Psoas muscle (tissue), 8 donors: ENCODE data around the gene HEATR5A. TPM values are rescaled to one million over a fixed set of nuclear protein-coding genes. Genes with fewer than 3 reads are reported as not detected.

ENCODE experiments used
- ATAC-seq, 4 donors: fragments of 200-7000 bp; cut with Tn5 transposase; one replicate each; pipeline ENCODE4 v1.9.1; 2020; ENCODE audit warnings: moderate library complexity in 3 of 4, mild to moderate bottlenecking in 2 of 4
- DNase-seq, 2 donors: peaks; one replicate each; pipeline ENCODE4 v3.0.0-alpha.2; 2020
- H3K27ac ChIP-seq: fragments of 200-600 bp; one replicate; pipeline ENCODE4 v1.8.0; 2022
- H3K27me3 ChIP-seq, 3 donors: fragments of 200-600 bp in 1 of 3; one replicate each; pipeline versions ENCODE4 v1.6.1 to v1.8.0; 2013 to 2022; ENCODE audit warnings: low read length in 2 of 3, mild to moderate bottlenecking in 2 of 3, moderate library complexity in 1 of 3; ENCODE audit not compliant: insufficient read depth in 3 of 3
- H3K36me3 ChIP-seq, 2 donors: fragments of 200-600 bp in 1 of 2; one replicate each; pipeline versions ENCODE4 v1.6.1 to v1.8.0; 2013 to 2022; ENCODE audit warnings: low read depth in 1 of 2, mild to moderate bottlenecking in 1 of 2, moderate library complexity in 1 of 2; ENCODE audit not compliant: insufficient read depth in 1 of 2
- H3K4me1 ChIP-seq: fragments of 200-600 bp; one replicate; pipeline ENCODE4 v1.8.0; 2022
- H3K4me3 ChIP-seq: fragments of 200-600 bp; one replicate; pipeline ENCODE4 v1.8.0; 2022; ENCODE audit warnings: mild to moderate bottlenecking
- H3K9me3 ChIP-seq: fragments of 200-600 bp; one replicate; pipeline ENCODE4 v1.8.0; 2022
- CTCF ChIP-seq: fragments of 200-600 bp; IDR thresholded peaks from one replicate; pipeline ENCODE4 v1.8.0; 2022; ENCODE audit warnings: antibody characterized with exemption
- WGBS, 3 donors: extraction: QIAGEN DNeasy Blood & Tissue Kit; methylation state at CpG; one replicate each; pipeline versions ENCODE4 v1.1.6 to v1.1.7; 2013; 5-methylcytosine and 5-hydroxymethylcytosine counted together
- intact Hi-C, 2 donors: fragments of 100-400 bp; cut with DNase I; formaldehyde crosslinking; loops; one replicate each; pipeline versions ENCODE4 v1.11.0 to v1.14.2; 2022
- polyA plus RNA-seq, 3 donors: library from polyadenylated mRNA; stranded (reverse); fragments of 200-250 nt; gene quantifications; one replicate each; pipeline ENCODE4 v1.2.3, GENCODE V29; 2013
- total RNA-seq, 4 donors: library from RNA; stranded (reverse); fragmentation: NEBNext Ultra II Directional in 2 of 4; extraction: Animal tissue kit (Norgen Biotek cat#: 25700) in 2 of 4; gene quantifications; one replicate each; pipeline versions ENCODE4 v1.2.1 to v1.2.4, GENCODE V29; 2021 to 2023
- donor health status: healthy with polysubstance abuse.
- donor health status: DM: no; HTN: no; CAD: no; lungs with moderate emphysema.
- donor health status: Bipolar disorder and iron deficiency.
- donor health status: healthy.
- donor health status: DM: yes; HTN: yes; CAD: no.
- donor health status: DM: no; HTN: no; CAD: no.
- donor health status: DM: no; HTN: no; CAD: no.
- donor health status: DM: yes; HTN: yes; CAD: no.

The HEATR5A gene
- total and polyA plus RNA-seq, 7 donors = 10.2 to 40.4 (median 21.5) TPM

- Histone ChIP-seq H3K4me3 (no peak overlapping the region), H3K9me3 (no peaks in the 10 kb centered on the region), H3K27ac (no peak overlapping the region), H3K4me1 (peaks cover 11% of the 10 kb centered on the region), H3K27me3 (no peaks in the 10 kb centered on the region), H3K36me3 (peaks cover 0 to 4% of the 10 kb centered on the region in 2 donors)
- DNase-seq (no peak), ATAC-seq (peak in 2 of 4 donors; percentile 17 to 43)
- intact Hi-C loops = no loop called here
- TF ChIP-seq CTCF = no peak
These were observed 14.9 kb upstream of the HEATR5A start for GRCh38 chr14:31435276-31435675.

- DNase-seq (no peak), ATAC-seq (no peak)
- Histone ChIP-seq H3K27ac (no peak overlapping the region), H3K9me3 (no peaks in the 10 kb centered on the region), H3K4me3 (no peak overlapping the region), H3K27me3 (no peaks in the 10 kb centered on the region), H3K4me1 (peaks cover 11% of the 10 kb centered on the region), H3K36me3 (peaks cover 0 to 14% of the 10 kb centered on the region in 2 donors)
- intact Hi-C loops = no loop called here
- TF ChIP-seq CTCF = no peak
- WGBS, 3 donors = 96 to 97% (median 96%) methylated on average over 11 of the region's 11 CpGs
These were observed 10.4 kb upstream of the HEATR5A start for GRCh38 chr14:31430634-31431264.

GRCh38 chr14:31429791-31430190 lies 9.4 kb upstream of the HEATR5A start:
- H3K4me1 ChIP-seq = peaks cover 2% of the 10 kb centered on the region
- peaks cover 0 to 14% of the 10 kb centered on the region in 2 donors for H3K36me3 ChIP-seq
- intact Hi-C loops = no loop called here
- WGBS, 3 donors = 94 to 100% (median 95%) methylated on average over 1 of the region's 1 CpG
- no peak overlapping the region for H3K4me3 ChIP-seq
- no peaks in the 10 kb centered on the region for H3K9me3 ChIP-seq
- ATAC-seq = no peak
- no peak for TF ChIP-seq CTCF
- DNase-seq = no peak
- H3K27me3 ChIP-seq = no peaks in the 10 kb centered on the region
- H3K27ac ChIP-seq = no peak overlapping the region

GRCh38 chr14:31428011-31428410 lies 7.7 kb upstream of the HEATR5A start:
- ATAC-seq = no peak
- no peak overlapping the region for H3K27ac ChIP-seq
- intact Hi-C loops = no loop called here
- no peak for DNase-seq
- H3K4me3 ChIP-seq = no peak overlapping the region
- TF ChIP-seq CTCF = no peak
- H3K4me1 ChIP-seq = no peaks in the 10 kb centered on the region
- WGBS, 3 donors = 89 to 94% (median 93%) methylated on average over 1 of the region's 1 CpG
- H3K27me3 ChIP-seq = no peaks in the 10 kb centered on the region
- H3K9me3 ChIP-seq = no peaks in the 10 kb centered on the region
- H3K36me3 ChIP-seq = peaks cover 2 to 14% of the 10 kb centered on the region in 2 donors

GRCh38 chr14:31426663-31427062 lies 6.3 kb upstream of the HEATR5A start:
- 69 to 92% (median 69%) methylated on average over 2 of the region's 2 CpGs for WGBS, 3 donors
- Histone ChIP-seq H3K4me1 (no peaks in the 10 kb centered on the region), H3K4me3 (no peak overlapping the region), H3K27ac (no peak overlapping the region), H3K9me3 (no peaks in the 10 kb centered on the region), H3K36me3 (peaks cover 2 to 11% of the 10 kb centered on the region in 2 donors), H3K27me3 (no peaks in the 10 kb centered on the region)
- TF ChIP-seq CTCF = no peak
- no peak for DNase-seq
- intact Hi-C loops = no loop called here
- no peak for ATAC-seq
